GM19397 (cell line): ENCODE data around the gene L3MBTL3.

ENCODE experiments used
- ATAC-seq: cut with Tn5 transposase; IDR thresholded peaks from one replicate; pipeline ENCODE4 v1.9.1; 2021; ENCODE audit warnings: mild to moderate bottlenecking, moderate library complexity; ENCODE audit not compliant: unreplicated experiment

Gene L3MBTL3

GRCh38 chr6:130026859-130027258 is 8.5 kb downstream of the L3MBTL3 start:
- ATAC-seq = no peak

- ATAC-seq = peak; percentile 68
These were observed 9.6 kb downstream of the L3MBTL3 start for GRCh38 chr6:130027948-130028347.

- no peak for ATAC-seq
These were observed 10.8 kb downstream of the L3MBTL3 start for GRCh38 chr6:130029163-130029562.

- ATAC-seq = no peak
These were observed 14.5 kb downstream of the L3MBTL3 start for GRCh38 chr6:130032758-130033340.

GRCh38 chr6:130033949-130034348 is 15.6 kb downstream of the L3MBTL3 start:
- ATAC-seq = no peak

GRCh38 chr6:130034378-130035146 is 16.2 kb downstream of the L3MBTL3 start:
- no peak for ATAC-seq

- ATAC-seq = no peak
These were observed 16.8 kb downstream of the L3MBTL3 start for GRCh38 chr6:130035211-130035610.

- ATAC-seq = no peak
These were observed 18.9 kb downstream of the L3MBTL3 start for GRCh38 chr6:130037207-130037811.

- no peak for ATAC-seq
These were observed 23.2 kb downstream of the L3MBTL3 start for GRCh38 chr6:130041594-130041993.

GRCh38 chr6:130043344-130043743 is 25.0 kb downstream of the L3MBTL3 start:
- ATAC-seq = no peak

- ATAC-seq = no peak
These were observed 27.2 kb downstream of the L3MBTL3 start for GRCh38 chr6:130045622-130046021.

GRCh38 chr6:130046671-130047070 is 28.3 kb downstream of the L3MBTL3 start:
- no peak for ATAC-seq

GRCh38 chr6:130047088-130047995 is 29.0 kb downstream of the L3MBTL3 start:
- ATAC-seq = no peak

GRCh38 chr6:130050230-130050629 is 31.8 kb downstream of the L3MBTL3 start:
- ATAC-seq = no peak

- ATAC-seq = no peak
These were observed 36.3 kb downstream of the L3MBTL3 start for GRCh38 chr6:130054725-130055124.

- ATAC-seq = no peak
These were observed 36.9 kb downstream of the L3MBTL3 start for GRCh38 chr6:130055271-130055670.

- ATAC-seq = no peak
These were observed 39.1 kb downstream of the L3MBTL3 start for GRCh38 chr6:130057495-130057894.

GRCh38 chr6:130063806-130064205 is 45.4 kb downstream of the L3MBTL3 start:
- no peak for ATAC-seq

GRCh38 chr6:130065609-130066156 is 47.3 kb downstream of the L3MBTL3 start:
- no peak for ATAC-seq

- ATAC-seq = no peak
These were observed 51.1 kb downstream of the L3MBTL3 start for GRCh38 chr6:130069485-130069884.

GRCh38 chr6:130070326-130070725 is 51.9 kb downstream of the L3MBTL3 start:
- ATAC-seq = no peak
